HG03432 (cell line): ENCODE measurements around the gene GABRP.
"Not testable (repeated sequence)": the region's sequence is repeated elsewhere in the genome, so short reads cannot be mapped to it uniquely, and the experiment has no call there.

Experiments used
- ATAC-seq: cut with Tn5 transposase; IDR thresholded peaks from one replicate; pipeline ENCODE4 v1.9.1; 2021; ENCODE audit warnings: mild to moderate bottlenecking, moderate library complexity; ENCODE audit not compliant: unreplicated experiment

GABRP gene

DNA sequence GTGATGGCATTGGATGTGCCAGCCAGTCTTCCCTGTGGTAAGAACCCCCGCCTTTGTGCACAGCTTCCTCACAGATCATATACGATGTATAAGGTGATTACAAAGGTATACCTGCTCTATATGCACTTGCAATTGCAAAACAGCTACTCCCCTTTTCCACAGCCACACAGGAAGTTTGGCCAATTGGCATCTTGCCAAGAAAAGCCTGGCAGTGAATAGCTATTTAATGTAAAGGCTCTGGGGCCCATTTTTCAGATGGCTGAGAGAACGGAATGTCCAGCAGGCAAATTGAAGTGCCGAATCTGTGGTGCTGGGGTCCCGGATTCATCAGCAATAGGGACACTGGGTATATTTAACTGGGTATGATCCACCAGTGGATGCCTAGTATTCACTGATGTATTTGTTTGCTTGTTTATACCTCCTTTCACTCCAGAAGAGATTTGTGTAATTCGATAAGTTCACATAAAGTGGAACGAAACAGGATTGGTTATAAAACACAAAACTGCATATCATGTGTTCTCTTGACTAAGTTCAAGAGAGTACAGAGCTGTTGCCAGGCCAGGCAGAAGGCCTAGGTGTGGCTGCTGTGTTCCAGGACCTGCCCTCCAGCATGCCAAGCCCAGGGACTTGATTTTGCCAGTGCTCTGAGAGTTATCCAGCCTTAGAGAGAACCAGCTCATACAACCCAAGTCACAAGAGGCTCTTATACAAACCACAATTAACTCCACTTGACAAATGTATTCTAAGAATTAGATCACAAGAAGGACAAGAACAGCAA is 27.7 kb upstream of the GABRP start:
- no peak for ATAC-seq

DNA sequence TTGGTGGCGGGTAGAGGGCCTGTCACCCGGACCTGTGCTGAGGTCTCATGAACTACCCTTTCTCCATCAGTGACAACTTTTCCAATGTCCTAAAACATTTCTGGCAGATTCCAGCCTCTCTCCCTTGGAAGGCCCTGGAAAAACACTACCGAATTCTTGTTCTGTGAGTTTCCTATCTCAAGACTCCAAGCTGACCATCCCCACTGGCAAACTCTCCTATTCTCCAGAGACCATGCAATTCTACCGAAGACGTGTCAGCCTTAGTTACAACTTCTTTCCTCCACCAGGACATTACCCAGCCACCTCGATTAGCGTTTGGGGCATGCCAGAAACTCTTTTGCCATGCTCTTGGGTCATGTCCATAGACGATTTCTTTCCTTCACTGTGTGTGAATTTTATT is 26.8 kb upstream of the GABRP start:
- no peak for ATAC-seq

- peak; percentile 89 for ATAC-seq
Observed at GRCh38 chr5:170757182-170757601, 26.3 kb upstream of the GABRP start.

GRCh38 chr5:170757669-170758068 is 25.9 kb upstream of the GABRP start:
- ATAC-seq = no peak

DNA sequence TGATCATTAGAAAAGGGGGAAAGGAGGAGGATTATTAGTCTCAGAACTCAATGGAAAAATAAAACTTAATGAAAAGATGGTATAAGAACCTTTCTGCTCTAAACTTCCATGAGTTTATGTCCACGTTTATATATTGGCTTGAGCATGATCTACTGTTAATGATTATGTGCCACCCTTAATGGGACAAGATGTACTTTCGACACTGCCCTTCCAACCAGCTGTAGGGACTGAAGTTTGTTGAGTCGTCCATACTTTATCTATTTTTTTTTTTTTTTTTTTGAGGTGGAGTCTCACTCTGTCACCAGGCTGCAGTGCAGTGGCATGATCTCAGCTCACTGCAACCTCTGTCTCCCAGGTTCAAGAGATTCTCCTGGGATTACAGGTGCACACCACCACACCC is 25.0 kb upstream of the GABRP start:
- no peak for ATAC-seq

DNA sequence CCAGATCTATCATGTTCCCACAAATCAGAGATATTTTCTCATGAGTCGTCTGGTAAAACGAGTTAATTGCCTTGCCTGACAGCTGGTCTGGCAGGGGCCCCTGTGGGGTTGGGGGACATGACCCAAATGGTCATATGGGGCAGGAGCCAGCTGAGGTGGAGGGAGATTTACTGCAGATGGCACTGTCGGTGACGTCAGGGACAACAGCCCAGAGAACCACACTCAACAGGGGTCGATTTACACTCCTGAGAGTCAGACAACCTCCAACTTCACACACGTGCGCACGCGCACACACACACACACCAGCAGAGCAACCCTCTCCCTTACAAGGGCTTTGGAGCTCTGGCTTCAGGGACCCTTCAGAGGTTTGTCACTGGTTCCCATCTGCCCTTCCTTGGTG is 23.4 kb upstream of the GABRP start:
- no peak for ATAC-seq

DNA sequence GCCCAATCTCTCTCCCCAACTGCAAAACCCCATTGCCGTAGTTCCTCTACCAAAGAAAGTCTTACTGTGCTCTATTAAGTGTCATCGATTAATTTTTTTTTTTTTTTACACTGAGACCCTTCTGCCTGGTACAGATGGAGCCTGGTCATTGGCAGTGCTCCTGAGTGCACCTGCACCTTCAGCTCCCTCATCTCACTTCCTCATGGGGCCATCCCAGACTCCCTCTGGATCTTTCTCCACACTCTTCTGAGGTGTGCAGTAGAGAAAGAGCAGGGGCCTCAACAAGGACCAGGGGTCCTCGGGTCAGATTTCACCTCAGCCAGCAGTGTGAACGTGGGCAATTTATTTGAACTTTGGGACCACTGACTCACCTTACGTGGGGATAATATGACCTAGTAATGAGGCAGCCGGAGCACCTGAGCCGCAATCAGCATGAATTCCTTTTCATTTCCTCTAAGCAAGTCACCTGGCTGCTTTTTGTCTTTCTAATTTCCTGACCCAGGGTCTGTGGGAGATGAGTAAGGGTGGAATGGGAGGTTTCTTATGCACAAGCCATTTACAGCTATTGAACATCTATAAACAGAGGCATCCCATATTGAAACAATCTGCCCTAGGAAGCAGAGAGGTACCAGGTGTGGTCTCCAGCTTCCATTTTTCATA is 22.3 kb upstream of the GABRP start:
- ATAC-seq = no peak

- ATAC-seq = no peak
Observed at GRCh38 chr5:170761708-170762066, 21.8 kb upstream of the GABRP start.

GRCh38 chr5:170762298-170762697 is 21.2 kb upstream of the GABRP start:
- not testable (repeated sequence) for ATAC-seq

DNA sequence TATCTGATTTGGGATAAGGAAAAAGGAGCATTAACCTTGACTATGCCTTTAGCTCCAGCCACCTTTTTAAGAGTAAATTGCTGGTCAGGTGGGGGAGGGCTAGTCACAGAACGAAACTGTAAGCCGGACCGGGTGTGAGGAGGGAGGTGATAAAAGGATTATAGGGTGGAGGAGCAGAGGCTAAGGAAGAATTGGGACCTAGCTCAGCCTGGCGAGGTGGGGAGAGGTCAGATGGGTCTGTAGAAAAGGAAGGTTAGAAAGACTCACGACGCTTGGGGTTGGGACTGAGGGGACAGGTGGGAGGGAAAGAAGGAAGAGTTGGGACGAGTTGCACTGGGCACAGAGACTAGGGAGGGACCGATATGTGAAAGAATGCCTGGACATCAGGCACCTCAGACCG is 17.7 kb upstream of the GABRP start:
- ATAC-seq = not testable (repeated sequence)

GRCh38 chr5:170769246-170769645 is 14.3 kb upstream of the GABRP start:
- ATAC-seq = no peak

GRCh38 chr5:170769898-170770416 is 13.6 kb upstream of the GABRP start:
- no peak for ATAC-seq

DNA sequence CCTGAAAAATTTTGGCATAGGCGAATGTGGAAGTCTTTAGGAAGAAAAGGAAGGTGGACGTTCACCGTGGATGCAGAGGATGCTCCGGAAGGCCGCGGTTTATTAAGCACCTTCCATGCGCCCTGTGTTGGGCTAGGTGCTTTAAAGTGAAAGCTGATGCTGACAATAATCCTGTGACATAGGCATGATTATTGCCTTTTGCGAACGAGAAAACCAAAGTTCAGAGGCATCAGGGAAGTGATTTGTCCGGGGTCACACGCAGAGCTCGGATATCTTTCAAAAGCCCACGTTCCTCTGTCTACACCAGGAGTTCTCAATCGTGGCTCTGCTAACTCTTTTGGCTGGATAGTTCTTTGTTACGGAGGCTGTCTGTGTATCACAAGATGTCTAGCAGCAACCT is 12.0 kb upstream of the GABRP start:
- no peak for ATAC-seq

GRCh38 chr5:170773024-170773985 is 10.2 kb upstream of the GABRP start:
- no peak for ATAC-seq

DNA sequence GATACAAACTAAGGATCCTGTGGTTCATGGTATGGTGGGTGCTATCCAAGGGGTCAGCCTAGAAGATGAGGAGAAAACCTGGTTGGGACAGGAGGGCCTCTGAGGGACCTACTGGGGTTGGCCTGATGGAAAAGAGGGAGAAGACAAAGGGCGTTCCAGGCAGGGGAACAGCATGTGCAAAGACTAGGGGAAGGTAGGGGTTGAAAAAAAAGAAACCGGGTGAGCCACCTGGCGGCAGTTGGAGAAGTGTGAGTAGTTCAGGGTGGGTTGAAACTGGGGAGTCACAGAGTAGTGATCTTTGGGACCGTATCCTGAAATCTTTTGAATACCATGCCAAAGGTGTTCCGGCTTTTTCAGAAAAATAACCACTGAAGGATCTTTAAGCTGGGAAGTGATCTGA is 8.7 kb upstream of the GABRP start:
- no peak for ATAC-seq

- ATAC-seq = no peak
Observed at GRCh38 chr5:170781946-170782345, 1.6 kb upstream of the GABRP start.

DNA sequence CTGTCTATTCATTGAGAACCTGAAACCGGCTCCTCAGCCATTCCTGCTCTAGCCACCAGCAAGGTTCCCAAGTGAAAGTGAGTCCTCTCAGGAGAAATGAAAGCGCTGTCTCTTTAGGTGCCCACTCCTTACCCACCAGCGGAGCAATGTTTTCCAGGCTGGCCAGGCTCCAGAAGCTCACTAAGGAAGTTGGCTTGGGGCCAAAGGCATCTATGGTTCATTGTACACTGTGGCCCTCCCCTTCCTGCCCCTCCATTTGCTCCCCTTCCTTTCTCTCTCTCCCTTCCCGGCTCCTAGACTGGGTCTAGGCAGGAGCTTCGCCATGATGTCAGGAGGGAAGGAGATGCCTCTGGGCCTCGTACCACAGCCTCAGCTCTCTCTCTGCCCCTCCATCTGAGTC is 1.1 kb upstream of the GABRP start:
- no peak for ATAC-seq

DNA sequence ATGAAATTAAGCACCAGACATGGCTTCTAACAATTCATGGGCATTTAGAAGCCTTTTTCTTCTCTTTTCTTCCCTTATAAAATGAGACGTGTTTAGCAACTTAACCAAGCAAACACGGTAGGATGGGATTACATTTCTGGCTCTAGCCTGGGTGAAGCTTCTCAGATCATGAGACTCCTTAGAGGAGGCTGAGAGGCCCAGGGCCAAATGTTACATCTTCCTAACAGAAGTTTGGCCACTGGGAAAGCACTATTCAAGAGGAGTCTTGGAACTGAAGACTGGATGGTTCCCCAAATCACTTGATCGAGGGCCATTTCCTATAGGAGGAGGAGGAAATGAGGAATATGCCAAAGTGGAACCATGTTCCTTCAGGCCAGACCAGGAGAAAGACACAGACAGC is 1.9 kb downstream of the GABRP start:
- no peak for ATAC-seq

DNA sequence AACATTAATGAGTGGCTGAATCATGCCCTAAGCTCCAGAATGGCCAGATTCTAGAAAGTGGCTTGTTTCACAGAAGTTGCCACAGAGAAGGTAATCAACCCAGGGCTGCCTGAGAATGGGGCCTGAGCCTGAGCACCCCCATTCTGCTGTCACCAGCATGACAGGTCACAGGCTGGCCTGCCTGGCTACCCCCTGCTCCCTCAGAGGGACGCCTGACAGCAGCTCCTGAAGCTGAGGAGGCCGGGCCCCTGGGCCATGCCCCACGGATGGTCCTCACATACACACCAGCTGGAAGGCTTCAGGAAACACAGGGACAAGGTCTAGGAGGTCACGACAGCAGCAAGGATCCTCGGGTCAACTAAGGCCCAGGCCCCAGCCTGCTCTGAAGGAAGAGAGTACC is 3.7 kb downstream of the GABRP start:
- no peak for ATAC-seq

DNA sequence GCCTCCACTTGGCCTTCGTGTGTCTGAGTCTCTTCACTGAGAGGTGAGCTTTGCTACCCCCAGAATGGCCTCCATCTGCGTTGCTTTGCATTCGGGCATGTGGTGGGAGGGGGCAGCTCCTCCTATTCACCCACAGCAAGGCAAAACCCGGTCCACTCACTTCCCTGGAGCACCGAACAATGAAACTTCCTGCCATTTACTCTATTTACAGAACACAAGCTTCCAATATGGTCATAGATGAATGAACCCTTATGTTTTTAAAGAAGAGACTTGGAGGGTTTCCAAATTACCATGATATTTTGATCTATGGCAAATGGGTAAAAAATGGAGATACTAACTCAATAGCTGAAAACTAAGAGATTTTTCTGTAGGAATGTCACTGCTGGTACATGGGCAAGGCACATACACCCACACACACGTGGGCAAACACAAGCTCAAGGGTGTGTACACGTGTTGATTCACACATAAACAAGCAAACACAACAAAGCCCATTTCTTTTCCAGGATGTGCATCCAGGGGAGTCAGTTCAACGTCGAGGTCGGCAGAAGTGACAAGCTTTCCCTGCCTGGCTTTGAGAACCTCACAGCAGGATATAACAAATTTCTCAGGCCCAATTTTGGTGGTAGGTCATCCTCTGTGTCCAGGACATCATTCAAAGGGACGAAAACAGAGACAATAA is 5.2 kb downstream of the GABRP start:
- no peak for ATAC-seq
